ENCODE data around the gene RGMA.
"Not testable (repeated sequence)": the region's sequence is repeated elsewhere in the genome, so short reads cannot be mapped to it uniquely, and the experiment has no call there.

The RGMA gene

DNA sequence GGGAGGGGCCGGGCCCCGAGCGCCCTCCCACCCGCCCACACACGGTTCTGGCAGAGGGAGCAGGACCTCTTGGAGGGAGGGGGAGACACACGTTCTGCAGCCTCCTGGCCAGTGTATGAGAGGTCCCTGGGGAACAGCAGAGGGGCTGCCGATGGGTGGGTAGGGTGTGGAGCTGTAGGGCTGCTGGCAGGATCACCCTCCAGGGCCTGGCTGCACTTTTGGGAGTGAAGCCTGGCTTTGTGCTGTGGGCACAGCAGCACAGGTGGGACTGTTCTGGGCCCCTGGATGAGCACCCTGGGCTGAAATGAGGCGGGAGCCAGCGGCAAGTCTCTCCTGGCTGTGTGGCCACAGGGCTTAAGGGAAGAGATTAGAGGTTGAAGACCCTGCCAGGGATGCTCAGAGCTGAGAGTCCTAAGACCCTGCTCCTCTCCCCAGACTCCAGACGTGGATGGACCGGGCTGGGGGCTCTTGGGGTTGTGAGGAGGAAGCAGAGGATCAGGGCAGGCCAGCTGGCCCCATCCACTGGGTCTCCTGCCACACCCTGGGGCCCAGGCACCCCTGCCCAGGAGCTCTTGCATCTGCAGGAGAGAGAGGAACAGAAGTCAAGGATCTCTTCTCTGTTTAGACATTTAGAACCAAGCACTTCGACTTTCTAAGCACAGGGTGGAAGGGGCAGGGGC, 45.2 kb downstream of the RGMA start:
- TF ChIP-seq, protein P1, sequence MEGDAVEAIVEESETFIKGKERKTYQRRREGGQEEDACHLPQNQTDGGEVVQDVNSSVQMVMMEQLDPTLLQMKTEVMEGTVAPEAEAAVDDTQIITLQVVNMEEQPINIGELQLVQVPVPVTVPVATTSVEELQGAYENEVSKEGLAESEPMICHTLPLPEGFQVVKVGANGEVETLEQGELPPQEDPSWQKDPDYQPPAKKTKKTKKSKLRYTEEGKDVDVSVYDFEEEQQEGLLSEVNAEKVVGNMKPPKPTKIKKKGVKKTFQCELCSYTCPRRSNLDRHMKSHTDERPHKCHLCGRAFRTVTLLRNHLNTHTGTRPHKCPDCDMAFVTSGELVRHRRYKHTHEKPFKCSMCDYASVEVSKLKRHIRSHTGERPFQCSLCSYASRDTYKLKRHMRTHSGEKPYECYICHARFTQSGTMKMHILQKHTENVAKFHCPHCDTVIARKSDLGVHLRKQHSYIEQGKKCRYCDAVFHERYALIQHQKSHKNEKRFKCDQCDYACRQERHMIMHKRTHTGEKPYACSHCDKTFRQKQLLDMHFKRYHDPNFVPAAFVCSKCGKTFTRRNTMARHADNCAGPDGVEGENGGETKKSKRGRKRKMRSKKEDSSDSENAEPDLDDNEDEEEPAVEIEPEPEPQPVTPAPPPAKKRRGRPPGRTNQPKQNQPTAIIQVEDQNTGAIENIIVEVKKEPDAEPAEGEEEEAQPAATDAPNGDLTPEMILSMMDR (IDR thresholded peaks at IDR 0.05) = no peak
- no peak for TF ChIP-seq ZFX (IDR thresholded peaks at IDR 0.05; ENCODE audit: borderline replicate concordance)
- no peak overlapping the region for H3K27ac ChIP-seq

- no peak for TF ChIP-seq ZFX (IDR thresholded peaks at IDR 0.05; ENCODE audit: borderline replicate concordance)
- TF ChIP-seq, protein P1 (IDR thresholded peaks at IDR 0.05) = no peak
- H3K27ac ChIP-seq = no peak overlapping the region
Observed at GRCh38 chr15:93042691-93043378, 46.2 kb downstream of the RGMA start.

DNA sequence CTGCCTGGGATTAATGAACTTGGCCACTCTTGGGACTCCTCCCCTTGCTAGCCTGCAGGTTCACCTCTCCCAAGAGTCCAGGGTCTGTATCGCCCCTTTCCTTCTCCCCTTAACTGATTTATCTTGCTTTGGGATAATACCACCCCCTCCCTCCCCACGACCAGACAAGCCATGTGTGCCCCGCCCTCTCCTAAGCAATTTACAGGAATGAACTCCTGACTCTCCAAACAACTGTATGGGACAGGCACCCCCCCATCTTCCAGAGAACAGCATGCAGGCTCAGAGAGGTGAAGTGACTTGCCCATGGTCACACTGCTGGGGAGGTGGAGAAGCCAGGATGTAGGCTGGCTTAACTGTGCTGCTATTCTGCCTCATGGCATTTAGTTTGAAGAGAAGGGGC, 46.8 kb downstream of the RGMA start:
- H3K27ac ChIP-seq = no peak overlapping the region

GRCh38 chr15:93041159-93041547, 47.9 kb downstream of the RGMA start:
- TF ChIP-seq, protein P1 (IDR thresholded peaks at IDR 0.05) = no peak
- TF ChIP-seq ZFX (IDR thresholded peaks at IDR 0.05; ENCODE audit: borderline replicate concordance) = no peak
- H3K27ac ChIP-seq = no peak overlapping the region

More for the DNA sequence above, 46.8 kb downstream of the RGMA start:
- TF ChIP-seq, protein P1 (IDR thresholded peaks at IDR 0.05) = no peak
- TF ChIP-seq ZFX (IDR thresholded peaks at IDR 0.05; ENCODE audit: borderline replicate concordance) = no peak

- H3K27ac ChIP-seq = no peak overlapping the region
Observed at GRCh38 chr15:93040288-93041158, 48.5 kb downstream of the RGMA start.

GRCh38 chr15:93039562-93040287, 49.3 kb downstream of the RGMA start:
- H3K27ac ChIP-seq = not testable (repeated sequence)

More at GRCh38 chr15:93040288-93041158, 48.5 kb downstream of the RGMA start:
- TF ChIP-seq, protein P1 (IDR thresholded peaks at IDR 0.05) = no peak
- no peak for TF ChIP-seq ZFX (IDR thresholded peaks at IDR 0.05; ENCODE audit: borderline replicate concordance)
